ENCODE data around the gene LIX1L.

Gene LIX1L

DNA sequence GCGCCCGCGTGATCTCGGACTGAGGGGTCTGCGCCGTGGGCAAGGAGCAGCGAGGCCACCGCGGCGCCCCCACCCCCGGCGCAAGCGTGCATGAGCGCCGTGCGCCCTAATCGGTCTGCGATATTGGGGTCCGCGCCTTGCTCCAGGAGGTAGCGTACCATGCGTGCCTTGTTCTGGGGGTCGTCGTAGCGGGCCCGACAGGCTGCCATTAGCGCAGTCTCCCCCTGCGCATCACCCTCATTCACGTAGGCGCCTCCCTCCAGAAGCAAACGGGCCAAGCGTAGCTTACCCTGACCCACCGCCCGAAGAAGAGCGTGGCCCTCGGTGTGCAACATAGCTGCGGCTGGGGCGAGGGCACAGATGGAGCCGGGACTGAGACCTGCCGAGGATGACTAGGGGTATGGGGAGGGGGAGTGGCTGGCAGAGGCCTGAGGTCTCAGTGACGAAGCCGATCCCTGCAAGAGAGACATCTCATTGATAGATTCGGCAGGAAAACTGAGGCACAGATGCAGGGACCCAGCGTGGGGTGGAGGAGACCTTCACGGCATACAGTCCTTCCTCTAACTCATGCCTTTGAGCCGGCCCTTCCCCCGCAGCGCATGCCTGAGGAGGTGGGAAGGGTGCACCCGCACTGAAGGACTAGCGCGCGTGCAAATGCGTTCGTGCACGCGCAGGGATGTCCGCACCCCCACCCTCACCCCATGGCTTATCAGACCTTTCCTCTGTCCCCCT, 3.8 kb upstream of the LIX1L start:
- TF ChIP-seq, protein P1, sequence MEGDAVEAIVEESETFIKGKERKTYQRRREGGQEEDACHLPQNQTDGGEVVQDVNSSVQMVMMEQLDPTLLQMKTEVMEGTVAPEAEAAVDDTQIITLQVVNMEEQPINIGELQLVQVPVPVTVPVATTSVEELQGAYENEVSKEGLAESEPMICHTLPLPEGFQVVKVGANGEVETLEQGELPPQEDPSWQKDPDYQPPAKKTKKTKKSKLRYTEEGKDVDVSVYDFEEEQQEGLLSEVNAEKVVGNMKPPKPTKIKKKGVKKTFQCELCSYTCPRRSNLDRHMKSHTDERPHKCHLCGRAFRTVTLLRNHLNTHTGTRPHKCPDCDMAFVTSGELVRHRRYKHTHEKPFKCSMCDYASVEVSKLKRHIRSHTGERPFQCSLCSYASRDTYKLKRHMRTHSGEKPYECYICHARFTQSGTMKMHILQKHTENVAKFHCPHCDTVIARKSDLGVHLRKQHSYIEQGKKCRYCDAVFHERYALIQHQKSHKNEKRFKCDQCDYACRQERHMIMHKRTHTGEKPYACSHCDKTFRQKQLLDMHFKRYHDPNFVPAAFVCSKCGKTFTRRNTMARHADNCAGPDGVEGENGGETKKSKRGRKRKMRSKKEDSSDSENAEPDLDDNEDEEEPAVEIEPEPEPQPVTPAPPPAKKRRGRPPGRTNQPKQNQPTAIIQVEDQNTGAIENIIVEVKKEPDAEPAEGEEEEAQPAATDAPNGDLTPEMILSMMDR (IDR thresholded peaks at IDR 0.05; ENCODE audit: insufficient read depth, missing control alignments): no peak
- DNase-seq (ENCODE audit: insufficient read length, low spot score) (no peak), FAIRE-seq (no peak)

- DNase-seq (ENCODE audit: insufficient read length, low spot score) (no peak), FAIRE-seq (no peak)
- TF ChIP-seq, protein P1 (IDR thresholded peaks at IDR 0.05; ENCODE audit: insufficient read depth, missing control alignments): no peak
These were observed 3.2 kb upstream of the LIX1L start for GRCh38 chr1:145961109-145961424.

GRCh38 chr1:145960468-145961108, 2.8 kb upstream of the LIX1L start:
- DNase-seq (ENCODE audit: insufficient read length, low spot score) (peak; percentile 92), FAIRE-seq (no peak)

GRCh38 chr1:145959957-145960467, 2.2 kb upstream of the LIX1L start:
- FAIRE-seq: no peak
- TF ChIP-seq, protein P1 (IDR thresholded peaks at IDR 0.05; ENCODE audit: insufficient read depth, missing control alignments): no peak
- DNase-seq (ENCODE audit: insufficient read length, low spot score): no peak

More at GRCh38 chr1:145960468-145961108, 2.8 kb upstream of the LIX1L start:
- TF ChIP-seq, protein P1 (IDR thresholded peaks at IDR 0.05; ENCODE audit: insufficient read depth, missing control alignments): peak; percentile 5

- no peak for DNase-seq (ENCODE audit: insufficient read length, low spot score)
- FAIRE-seq: no peak
- TF ChIP-seq, protein P1 (IDR thresholded peaks at IDR 0.05; ENCODE audit: insufficient read depth, missing control alignments): no peak
These were observed 1.5 kb upstream of the LIX1L start for GRCh38 chr1:145959333-145959732.

GRCh38 chr1:145958734-145959133, 917 bp upstream of the LIX1L start:
- no peak for FAIRE-seq
- TF ChIP-seq, protein P1 (IDR thresholded peaks at IDR 0.05; ENCODE audit: insufficient read depth, missing control alignments): no peak
- no peak for DNase-seq (ENCODE audit: insufficient read length, low spot score)
